DMS114 treated with DMSO at 0.1 percent for 48 hours (cell line): ENCODE data around the gene PDK1.
"Not testable (repeated sequence)": the region's sequence is repeated elsewhere in the genome, so short reads cannot be mapped to it uniquely, and the experiment has no call there.

ENCODE experiments used
- DNase-seq: peaks from one replicate; lab custom pipeline; 2025; ENCODE audit not compliant: unreplicated experiment; lab: John Stamatoyannopoulos, UW

The PDK1 gene

DNA sequence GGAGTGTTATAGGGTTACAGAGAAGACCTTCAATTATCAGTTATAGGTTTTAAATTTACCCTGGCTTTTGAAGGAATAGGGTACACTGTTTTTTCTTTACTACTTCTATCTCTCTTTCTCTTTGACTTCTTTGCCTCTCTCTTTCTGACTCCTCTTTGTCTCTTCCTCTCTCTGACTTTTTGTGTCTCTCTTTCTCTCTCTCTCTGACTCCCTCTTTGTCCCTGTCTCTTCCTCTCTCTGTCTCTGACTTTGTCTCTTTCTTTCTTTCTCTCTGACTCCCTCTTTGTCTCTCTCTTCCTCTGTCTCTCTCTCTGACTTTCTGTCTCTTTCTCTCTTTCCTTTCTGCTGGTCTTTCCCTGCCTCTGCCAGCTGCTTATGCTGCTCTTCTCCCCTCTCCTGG, 36.3 kb downstream of the PDK1 start:
- DNase-seq: not testable (repeated sequence)

DNA sequence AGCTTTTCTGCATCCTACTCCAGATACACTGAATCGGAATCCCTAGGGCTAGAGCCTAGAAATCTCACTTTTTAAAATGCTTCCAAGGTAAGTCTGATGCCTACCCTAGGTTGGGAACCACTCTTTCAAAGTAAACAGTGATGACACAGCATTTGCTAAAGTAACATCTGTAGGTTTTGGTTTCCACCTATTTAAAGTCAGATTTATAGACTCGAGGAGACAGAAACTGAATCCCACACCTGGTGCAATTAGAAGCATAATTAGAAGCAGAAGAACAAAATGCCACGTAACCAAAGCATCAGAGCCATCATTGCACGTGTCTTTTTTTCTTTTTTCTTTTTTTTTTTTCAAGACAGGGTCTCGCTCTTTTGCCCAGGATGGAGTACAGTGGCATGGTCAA, 40.9 kb downstream of the PDK1 start:
- DNase-seq: no peak

DNA sequence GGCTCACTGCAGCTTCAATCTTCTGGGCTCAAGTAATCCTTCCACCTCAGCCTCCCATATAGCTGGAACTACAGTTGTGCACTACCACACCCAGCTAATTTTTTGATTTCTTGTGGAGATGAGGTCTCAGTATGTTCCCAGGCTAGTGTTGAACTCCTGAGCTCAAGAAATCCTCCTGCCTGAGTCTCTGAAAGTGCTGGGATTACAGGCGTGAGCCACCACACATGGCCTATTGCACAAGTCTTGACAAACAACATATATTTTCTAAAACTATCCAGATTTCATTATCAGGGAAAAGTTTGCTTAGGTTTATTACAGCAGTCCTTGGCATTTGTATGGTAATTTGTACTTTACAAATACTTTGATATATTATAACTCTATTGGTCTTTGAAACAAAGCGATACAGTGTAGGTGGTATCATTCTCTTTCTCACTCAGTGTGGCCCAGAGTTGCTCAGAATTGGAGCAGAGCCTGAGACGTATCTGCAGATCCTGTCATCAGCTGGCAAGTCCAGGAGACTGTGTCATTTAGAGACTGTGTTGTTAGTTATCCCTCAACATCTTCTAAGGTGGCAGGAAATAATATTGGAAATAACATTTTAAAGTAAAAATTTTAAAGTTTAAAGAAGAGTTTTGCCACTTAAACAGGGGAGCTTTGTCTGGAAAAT, 41.4 kb downstream of the PDK1 start:
- no peak for DNase-seq

DNA sequence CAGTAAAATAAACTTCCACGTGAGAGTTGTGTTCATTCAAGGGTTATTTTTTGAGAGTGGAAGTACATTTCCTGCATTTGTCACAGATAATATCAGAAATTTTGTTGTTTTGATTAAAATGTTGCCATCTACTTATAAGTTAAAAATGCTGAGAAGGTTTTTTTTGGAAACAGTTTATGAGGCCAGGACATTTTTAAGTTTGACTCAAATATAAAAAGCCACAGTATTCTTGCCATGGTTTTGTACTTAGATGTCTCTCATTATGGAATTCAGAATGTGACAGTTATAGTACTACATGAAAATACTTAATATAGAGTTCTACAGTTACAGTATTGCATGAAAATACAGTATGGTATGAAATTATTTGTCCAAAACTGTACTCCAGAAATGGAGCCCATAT, 44.1 kb downstream of the PDK1 start:
- no peak for DNase-seq

DNA sequence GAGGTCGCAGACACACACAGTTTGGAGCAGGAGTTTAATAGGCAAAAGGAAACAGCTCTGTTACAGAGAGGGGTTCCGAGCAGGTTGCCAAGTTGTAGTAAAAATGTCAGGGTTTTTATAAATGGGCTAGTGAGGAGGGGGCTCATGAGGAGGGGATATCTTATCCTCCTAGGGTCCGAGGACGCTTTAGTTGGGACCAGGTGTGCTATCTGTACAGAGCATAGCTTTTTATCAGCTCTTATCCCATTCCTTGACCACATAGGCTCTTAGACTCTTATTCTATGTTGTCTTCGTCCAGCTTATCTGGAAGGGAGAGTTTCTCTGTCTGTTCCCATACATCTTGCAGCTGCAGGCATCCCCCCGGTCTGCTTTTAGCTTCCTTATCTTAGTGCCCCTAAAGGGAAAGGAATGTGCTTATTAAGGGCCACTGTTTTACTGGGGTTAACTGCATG, 44.7 kb downstream of the PDK1 start:
- no peak for DNase-seq

DNA sequence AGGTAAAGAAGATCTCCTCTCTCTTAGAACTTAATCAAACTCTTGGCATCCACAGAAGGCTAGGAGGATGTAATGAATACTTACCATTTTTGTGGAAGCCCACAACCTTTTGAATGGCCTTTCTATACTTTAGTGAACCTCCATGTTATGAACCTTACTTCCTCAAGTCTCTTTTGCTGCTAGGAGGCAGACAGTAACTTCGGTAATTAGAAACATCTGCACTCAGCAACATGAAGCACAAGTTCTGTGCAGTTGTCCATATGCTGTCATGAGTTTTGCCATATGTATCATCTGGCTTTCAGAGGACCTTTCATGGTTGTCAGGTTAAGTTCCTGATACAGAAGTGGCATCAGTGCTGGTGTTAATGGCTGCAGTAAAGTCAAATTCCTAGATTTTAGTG, 50.4 kb downstream of the PDK1 start:
- DNase-seq: no peak

DNA sequence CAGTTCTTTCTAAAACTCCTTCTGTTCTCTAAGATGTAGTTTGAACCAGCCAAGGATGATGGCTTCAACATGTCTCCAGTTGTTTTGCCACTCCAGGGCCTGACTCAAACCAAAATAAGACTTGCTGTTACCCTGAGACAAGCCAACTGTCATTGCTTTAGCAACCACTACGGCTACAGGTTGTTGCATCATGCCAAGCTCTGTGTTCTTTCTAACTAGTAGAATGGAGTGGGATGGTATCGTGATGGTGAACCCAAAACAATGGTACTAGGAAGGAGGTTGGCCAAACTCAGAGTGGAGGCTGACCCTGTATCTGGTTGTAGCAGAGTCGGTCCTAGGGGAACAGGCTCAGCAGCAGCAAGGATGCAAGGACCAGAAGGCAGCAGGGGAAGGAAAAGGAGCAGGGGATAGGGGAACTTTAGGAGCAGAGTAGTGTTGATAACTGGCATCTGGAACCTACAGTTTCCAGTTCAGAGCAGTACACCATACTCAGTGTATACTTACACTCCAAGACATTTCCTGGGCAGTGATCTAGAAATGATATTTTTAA, 51.6 kb downstream of the PDK1 start:
- DNase-seq: no peak

DNA sequence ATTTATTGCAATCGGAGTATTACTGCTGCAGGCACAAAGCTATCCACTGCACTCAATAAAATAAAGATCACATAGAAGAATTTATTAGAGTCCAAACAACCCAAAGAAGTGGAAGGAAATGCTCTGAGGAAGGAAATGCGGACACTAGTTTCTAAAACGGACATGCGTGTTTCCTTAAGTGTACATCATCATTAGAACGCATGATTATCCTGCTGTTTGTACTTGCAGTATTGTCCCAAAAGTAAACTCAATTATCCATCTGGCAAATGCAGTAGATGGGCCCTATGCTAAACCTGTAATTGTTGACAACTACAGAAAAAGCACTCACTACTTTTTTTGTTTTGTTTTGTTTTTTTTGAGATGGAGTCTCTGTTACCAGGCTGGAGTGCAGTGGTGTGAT, 53.6 kb downstream of the PDK1 start:
- no peak for DNase-seq

DNA sequence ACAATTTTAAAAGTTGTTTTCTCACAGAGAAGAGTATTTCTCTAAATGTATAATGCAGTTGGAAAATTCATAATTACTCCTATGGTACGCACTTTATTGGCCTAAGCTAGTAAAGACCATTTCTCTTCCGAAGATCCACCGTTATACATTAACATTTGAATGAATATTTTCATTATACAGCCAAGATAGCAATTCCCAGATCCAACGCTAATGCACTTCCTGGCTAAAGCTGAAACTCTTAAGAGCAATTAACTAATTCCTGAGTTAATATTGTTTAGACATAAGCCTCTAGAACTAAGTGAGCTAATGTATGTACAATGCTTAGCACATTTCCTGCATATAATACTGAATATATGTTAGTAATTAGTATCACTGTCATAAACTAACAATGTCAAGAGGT, 56.2 kb downstream of the PDK1 start:
- DNase-seq: no peak

DNA sequence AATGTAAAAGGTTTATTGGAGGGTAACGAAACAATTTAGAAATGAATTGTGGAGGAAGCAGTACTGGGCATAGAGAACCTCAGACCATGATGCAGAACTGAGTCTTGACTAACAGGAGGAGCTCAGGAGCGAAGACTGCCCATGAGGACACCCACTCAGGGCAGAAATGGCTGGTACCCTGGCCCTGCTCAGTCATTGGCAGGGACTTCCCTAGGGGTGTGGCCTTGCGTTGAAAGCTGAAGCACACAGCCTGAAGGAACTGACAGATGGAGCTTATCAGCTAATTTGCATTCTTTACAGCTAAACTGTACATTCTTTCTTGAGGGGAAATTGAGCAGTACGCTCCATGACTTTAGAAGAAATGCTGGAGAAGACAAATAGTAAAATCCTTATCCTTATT, 57.1 kb downstream of the PDK1 start:
- DNase-seq: no peak

DNA sequence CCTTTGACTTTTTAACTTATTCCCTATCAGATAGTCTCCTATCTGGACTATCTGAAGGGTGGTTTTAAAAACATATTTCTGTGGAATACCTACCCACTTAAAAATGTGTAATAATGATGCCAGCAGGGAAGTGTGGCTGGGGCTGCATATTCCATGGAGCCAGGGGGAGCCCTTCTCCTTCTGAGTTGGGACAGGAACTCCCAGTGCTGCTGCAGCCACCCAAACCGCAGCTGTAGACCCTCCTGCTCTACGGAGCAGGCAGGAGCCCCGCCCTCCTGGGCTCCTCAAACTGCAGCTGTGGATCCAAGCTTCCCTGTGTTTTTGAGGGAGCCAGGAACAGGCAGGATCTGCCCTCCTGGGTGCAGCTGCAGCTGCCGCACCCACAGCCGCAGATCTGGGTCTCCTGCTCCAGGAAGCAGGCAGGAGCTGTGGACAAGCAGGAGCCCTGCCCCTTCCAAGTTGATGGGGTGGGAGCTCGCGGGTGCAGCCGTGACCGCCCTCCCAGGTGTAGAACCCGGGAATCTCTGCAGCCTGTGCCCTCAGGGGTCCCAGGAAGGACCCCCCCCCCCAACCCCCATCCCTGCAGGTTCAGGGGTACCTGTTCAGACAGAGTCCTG, 57.8 kb downstream of the PDK1 start:
- DNase-seq: no peak

DNA sequence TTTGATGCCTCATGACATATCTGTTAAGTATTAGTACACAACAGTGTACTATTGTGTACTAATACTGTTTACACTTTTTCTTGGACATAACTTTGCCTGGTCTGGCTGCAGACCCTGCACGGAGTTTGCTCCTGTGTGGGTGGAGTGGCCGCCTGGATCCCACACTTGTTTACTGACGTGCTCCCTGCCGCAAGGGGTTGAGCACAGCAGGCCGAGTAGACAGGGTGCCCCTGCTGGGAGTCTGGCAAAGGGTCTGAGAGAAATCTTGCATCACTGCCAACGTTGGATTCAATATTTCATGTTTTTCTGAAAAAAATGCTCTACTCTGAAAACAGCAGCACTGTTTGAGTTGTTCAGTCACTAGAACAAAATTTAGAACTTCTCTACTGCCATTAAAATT, 59.0 kb downstream of the PDK1 start:
- no peak for DNase-seq

DNA sequence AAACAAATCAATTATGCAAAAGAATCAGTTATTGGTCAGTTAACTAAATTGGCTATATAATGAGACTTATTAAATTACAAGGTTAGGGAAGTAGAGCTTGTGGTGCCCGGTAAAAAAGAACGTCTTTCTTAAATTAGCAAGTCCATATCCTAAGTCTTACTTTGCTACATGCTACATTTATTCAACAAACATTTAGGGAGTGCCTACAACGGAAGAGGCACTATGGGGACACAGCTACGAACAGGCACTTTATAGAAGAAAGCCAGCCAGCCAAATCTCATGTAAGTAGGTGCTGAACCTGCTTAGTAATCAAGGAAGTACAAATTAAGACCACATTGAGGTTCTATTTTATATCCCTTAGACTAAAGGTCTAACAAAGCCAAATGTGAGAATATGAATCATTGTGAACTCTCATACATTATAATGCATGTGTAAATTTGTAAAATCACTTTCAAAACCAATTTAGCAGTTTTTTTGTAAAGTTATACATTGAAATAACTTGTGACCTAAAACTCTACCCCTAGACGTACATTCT, 59.9 kb downstream of the PDK1 start:
- DNase-seq: no peak

DNA sequence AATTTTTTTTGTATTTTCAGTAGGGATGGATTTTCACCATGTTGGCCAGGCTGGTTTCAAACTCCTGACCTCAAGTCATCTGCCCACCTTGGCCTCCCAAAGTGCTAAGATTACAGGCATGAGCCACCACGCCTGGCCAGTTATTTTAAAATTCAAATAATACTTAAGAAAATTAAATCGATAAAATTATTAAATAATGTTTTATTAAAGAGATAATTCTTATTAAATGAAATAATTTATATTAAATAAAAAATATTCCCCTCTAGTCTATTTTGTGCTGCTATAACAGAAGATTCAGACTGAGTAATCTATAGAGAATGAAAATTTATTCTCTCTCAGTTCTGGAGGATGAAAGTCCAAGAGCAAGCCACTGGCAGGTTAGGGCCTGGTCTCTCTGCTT, 61.2 kb downstream of the PDK1 start:
- DNase-seq: no peak

DNA sequence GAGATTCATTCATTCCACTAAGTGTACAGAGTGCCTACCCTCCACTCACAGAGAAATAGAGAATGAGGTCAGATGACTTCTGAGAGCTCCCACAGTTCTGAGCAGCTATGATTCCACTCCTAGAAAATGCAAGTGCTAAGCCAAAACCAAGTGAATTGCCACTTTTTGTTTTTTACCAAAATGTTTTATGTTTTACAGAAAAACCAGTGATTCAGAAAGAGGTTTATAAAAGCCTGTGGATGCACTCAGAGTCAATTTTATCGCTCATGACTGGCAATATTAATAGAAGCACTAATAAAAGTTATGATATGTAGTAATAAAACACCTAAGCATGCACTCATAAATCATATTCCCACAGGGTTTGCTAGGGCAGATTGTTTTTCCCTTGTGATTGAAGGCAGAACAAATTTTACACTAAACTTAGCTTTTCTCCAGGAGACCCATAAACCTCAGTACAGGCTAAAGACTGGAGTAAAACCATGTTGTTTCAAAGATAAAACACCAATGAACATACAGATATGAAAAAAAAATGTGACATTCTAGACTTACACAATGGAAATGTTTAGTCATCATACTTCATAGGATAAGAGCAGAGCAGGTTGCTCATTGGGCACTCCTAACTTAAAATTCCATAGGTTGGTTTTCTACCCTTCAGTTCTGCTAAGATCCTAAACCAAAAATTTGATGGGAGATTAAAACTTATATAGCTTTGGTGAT, 67.5 kb downstream of the PDK1 start:
- DNase-seq: no peak

DNA sequence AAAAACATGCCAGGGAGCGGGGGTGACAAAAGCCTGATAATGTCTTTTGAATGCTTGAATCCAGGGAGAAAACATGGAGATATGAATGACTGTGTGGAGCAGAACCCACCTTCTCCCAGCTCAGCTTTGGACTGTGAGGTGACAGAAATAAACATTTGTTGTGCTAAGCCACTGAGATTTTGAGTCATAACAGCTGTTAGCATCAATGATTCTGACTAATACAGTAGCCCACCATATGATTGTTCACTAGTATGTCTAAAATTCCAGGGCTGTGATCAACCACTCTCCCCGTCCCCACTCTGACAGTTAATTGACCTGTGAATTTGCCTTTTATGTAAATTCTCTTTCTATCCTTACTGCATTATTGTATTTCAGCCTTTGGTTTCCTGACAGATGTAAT, 69.1 kb downstream of the PDK1 start:
- no peak for DNase-seq

DNA sequence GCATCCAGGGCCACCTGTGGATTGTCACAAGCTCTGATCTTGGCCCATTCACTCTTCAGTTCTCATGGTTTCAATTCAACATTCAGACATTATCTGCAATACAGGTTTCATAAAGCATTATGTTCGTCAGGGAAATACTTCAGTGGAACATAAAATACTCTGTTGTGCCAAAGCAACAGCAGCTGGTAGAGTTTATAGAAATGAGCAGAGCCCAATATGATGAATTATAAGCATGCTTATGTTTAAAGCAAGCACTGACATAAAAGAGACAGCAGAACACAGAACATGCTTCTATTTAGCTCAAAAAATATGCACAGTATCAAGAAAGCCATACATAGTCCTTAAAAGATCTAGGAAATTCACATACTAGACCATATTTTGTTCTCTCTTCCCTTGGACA, 71.3 kb downstream of the PDK1 start:
- DNase-seq: no peak

DNA sequence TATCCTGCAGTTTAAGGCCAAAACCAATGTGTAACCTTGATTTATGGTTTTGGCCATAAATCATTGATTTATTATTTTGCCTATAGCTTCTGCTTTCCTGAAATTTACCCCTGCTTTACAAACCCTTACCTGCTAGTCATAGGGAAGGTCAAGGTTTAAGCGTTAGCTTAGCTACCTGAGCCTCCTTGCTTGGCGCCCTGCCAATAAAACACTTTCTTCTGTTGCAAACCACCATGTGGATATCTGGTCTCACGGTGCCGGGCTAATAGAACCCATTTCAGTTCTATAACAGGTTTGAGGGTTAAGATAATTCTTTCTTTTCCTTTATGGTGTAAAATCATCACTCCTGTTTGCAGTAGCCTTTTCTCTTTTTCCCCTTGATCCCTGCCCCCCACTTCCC, 72.2 kb downstream of the PDK1 start:
- DNase-seq: no peak

DNA sequence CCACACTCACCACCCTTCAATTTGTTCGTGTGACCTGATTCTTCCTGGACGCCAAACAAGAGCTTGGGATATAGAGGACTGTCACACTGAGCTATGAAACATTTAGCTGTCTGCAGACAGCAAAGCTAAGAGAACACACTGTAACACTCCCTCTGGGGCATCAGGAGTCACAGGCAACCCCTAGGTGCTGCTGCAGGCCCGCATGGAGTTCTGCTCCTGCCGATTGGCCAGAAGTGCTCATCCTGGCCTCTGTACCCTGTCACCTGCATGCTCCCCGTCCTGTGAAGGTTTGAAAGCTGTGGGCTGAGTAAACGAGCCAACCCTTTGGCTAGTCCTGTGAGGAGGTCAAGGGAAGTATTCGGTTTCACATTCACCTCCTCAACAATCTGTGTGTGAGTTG, 73.7 kb downstream of the PDK1 start:
- no peak for DNase-seq

DNA sequence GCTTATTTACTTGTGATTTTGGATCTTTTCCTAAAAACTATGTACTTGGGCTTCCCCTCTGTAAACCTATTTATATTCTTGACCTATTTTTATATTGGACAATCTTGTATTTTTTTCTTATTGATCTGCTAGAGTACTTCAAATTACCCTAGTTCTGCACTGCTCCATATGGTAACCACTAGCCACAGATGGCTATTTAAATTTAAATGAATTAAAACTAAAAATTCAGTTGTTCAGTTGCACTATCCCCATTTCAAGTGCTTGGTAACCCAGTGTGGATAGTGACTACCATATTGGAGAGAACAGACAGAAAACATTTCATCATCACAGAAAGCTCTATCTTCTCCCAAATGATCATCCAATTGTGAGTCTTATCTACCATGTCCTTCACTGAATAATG, 74.3 kb downstream of the PDK1 start:
- DNase-seq: no peak

DNA sequence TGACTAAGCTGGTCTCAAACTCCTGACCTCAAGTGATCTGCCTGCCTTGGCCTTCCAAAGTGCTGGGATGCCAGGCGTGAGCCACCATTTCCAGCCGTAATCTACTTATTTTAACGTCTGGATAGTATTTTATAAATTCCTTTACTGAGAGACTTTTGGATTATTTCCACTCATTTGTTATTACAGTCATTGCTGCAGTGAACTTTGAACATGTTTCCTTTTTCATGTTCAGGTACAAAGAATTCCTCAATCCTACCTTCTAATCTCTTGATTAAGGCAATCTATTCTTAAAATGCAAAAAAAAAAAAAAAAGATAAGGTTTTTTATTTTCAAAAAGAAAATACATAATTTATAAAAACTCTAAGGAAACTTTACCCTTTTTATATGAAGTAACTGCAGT, 78.6 kb downstream of the PDK1 start:
- no peak for DNase-seq

DNA sequence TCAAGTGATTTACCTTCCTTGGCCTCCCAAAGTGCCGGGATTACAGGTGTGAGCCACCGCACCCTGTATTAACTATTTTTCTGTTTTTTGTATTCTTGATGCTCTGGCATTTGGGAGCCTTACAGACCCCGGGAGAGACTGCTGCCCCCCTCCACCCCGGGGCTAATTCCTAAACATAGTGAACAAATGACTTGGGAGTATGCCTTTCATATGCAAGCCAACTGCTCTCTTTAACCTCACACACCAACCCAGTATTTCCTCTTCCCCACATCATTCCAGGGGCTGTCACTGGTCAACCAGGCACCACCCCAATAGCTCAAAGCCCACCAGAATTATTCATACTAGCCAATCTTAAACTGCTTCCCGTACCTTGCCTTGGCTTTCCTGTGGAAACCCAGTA, 79.7 kb downstream of the PDK1 start:
- no peak for DNase-seq
